Forelimb muscle (tissue), 1 donor: ENCODE data around the gene WBP2. TPM values are rescaled to one million over a fixed set of nuclear protein-coding genes. Genes with fewer than 3 reads are reported as not detected.

Experiments
- DNase-seq: peaks from one replicate; pipeline ENCODE4 v3.0.0-alpha.2; 2013; ENCODE audit warnings: low read depth
- polyA plus RNA-seq: library from polyadenylated mRNA; unstranded; fragments of 120-200 nt; gene quantifications from one replicate; pipeline ENCODE4 v1.2.1, GENCODE V29; 2013; ENCODE audit not compliant: insufficient read length

The WBP2 gene
- polyA plus RNA-seq: 51.9 TPM

GRCh38 chr17:75855310-75856061, at the start of gene WBP2:
Gene WBP2 (minus strand): TSS chr17:75855335. CDS start chr17:75855297, 38 bp downstream.
- peak; percentile 100 for DNase-seq

- DNase-seq: no peak
Observed at GRCh38 chr17:75902406-75902805, 47.3 kb upstream of the WBP2 start.

GRCh38 chr17:75901727-75902126, 46.6 kb upstream of the WBP2 start:
- DNase-seq: no peak

GRCh38 chr17:75900691-75901533, 45.8 kb upstream of the WBP2 start:
- no peak for DNase-seq

GRCh38 chr17:75899767-75900468, 44.8 kb upstream of the WBP2 start:
- no peak for DNase-seq

DNA sequence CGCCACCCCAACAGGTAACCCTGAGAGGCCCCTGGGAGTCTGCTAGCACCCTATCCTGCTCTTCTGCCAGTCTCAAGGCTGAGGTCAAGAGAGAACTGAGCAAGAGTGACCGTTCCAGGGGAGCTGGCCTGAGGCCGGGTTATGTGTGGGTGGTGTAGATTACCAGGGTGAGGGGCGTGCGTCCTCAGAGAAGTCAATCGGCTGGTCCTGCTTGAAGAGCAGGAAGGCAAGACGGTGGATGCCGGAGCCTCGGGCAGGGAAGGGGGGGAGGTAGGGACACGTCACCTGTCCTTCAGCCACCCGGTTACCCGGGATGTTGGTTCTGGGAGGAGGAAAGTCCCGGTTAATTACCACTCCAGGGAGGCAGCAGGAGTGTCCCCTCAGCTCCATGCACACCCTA, 44.2 kb upstream of the WBP2 start:
- no peak for DNase-seq

DNA sequence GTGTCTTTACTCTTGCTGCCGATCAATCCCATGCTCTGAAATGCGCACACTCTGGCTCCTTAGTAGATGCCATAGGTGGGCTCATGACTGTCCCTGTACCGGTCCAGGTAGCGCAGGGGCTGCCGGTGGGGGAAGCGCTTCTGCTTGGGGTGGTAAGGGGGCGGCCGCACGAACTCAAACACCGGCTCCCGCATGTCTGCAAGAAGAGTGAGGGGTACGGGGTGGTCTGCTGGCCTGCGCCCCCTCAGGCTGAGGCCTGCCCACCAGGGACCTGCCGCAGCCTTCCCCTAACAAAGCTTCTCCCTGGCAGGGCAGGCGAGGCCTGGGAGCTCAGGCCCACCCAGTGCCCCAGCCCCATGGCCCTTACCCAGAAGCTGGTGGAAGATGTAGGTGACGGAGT, 43.7 kb upstream of the WBP2 start:
- no peak for DNase-seq

GRCh38 chr17:75898065-75898464, 42.9 kb upstream of the WBP2 start:
- no peak for DNase-seq

DNA sequence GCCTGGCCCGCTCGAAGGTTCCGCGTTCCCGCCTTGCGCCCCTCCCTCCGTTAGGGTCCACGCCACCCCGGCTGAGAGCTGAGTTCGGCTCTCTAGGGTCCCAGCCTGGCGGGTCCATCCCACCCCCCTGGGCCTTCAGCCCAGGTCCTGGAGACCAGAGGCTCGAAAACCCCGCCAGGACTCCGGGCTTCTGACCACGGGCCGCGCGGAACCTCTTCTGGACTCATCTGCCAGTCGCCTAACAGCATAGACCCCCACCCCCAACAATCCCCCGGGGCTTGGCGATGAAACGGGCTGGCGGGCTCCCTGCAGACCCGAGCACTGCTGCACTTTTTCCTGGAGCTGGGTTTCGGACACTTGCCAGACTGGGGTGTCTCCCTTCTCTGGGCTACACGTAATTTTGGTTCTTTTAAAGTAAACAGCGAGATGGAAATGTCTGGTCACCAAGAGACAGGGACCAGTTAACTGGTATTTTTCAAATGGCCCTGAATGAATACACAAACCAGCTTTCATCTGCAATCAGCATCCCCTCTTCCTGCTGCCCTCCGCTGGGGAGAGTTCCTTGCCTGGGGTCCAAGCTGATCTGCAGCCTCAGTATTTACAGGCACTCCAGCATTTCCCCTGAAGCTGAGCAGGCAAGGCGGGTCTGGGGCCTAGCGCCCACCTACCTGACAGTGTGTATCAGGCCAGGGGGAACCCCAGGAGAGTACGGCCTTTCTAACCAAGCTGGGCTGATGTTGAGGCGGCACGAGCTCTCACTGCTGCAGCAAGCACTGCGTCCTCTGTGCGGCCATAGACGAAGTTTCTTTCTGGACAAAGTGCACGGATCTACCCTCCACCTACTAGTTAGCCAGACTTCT, 42.3 kb upstream of the WBP2 start:
- no peak for DNase-seq

DNA sequence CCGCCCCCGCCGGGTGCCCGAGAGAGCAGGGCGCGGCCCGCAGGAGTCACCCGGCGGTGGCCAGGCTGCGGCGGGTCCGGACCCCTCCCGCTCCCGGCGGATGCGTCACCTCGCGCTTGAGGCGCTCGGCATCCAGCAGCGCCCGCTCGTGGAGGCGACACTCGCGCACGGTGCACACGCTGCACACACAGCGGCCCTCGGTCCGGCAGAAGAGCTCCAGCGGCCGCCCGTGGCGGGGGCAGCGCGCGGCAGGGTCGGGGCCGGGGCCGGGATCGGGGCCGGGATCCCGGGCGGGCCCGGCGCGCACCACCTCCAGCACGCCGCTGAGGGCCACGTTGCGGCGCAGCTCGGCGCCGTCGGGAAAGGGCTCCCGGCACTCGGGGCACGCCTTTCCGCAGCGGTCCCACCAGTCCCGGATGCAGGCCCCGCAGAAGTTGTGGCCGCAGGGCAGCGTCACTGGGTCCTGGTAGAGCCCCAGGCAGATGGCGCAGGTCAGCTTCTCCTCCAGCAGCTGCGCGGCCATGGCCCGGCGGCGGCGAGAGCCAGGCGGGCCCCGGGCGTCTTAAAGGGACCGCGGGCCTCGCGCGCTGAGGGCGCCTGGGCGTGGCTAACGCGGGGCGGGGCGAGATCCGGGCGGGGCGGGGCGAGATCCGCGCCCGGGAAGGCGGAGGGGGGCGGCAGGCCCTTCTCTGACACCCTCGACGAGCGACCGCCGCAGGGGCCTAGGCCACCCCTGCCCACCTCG, 41.5 kb upstream of the WBP2 start, which contains the start of gene TRIM65:
TRIM65 (minus strand) TSS at position 537 of the 745 bp plus-strand sequence; CDS start at position 523, 14 bp downstream.
- DNase-seq: no peak

GRCh38 chr17:75895370-75896155, 40.4 kb upstream of the WBP2 start:
- no peak for DNase-seq

DNA sequence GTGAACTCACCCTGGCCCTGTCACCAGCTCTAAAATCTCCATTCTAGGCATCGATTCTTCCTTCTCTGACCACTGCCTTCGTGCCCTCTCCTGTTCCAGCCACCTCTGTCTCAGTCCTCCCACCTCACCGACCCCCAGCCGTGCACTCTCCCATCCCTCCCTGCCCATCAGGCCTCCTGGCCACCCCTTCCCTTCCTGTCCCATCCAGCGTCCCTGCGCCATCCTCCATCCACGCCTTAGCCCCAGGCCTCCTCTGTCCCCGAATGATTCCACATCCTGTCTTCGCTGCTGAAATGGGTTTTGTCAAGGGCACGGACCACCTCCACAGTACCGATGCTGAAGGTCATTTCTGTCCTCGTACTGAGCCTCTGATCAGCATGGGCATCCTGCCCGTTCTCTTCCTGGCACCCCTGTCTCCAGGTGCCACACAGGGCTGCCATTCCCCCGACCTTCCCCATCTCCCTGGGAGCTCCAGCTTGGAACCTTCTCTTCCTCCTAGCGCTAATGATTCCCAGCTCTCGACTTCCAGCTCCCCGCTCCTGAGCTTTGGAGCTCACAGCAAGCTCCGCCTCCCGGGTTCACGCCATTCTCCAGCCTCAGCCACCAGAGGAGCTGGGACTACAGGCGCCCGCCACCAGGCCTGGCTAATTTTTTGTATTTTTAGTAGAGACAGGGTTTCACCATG, 39.1 kb upstream of the WBP2 start:
- no peak for DNase-seq

GRCh38 chr17:75893305-75894048, 38.3 kb upstream of the WBP2 start:
- no peak for DNase-seq

GRCh38 chr17:75892556-75893224, 37.6 kb upstream of the WBP2 start:
- no peak for DNase-seq

- no peak for DNase-seq
Observed at GRCh38 chr17:75891605-75892555, 36.7 kb upstream of the WBP2 start.

- no peak for DNase-seq
Observed at GRCh38 chr17:75891022-75891604, 36.0 kb upstream of the WBP2 start.
